Measurements from ENCODE around the gene SPTBN5.

- TF ChIP-seq EZH2phosphoT487 (IDR thresholded peaks at IDR 0.05; ENCODE audit: low read depth), result no peak
- no peak for TF ChIP-seq CTCF (IDR thresholded peaks at IDR 0.05; ENCODE audit: low read depth, low read length)
Measured at GRCh38 chr15:41935566-41936020, 41.7 kb upstream of the SPTBN5 start.
